Transverse colon (tissue), 4 donors: ENCODE results near the gene DSCAM. TPM values are rescaled to one million over a fixed set of nuclear protein-coding genes. Genes with fewer than 3 reads are reported as not detected.
"Not testable (repeated sequence)": the region's sequence is repeated elsewhere in the genome, so short reads cannot be mapped to it uniquely, and the experiment has no call there.

Experiments
- DNase-seq: peaks from one replicate; pipeline ENCODE4 v3.0.0-alpha.2; 2019
- H3K27ac ChIP-seq, 4 donors: fragments of 200-600 bp; sonication (generic); 2 replicates each; pipeline ENCODE4 v1.5.1; 2016 to 2018; ENCODE audit warnings: inconsistent platforms in 4 of 4
- H3K27me3 ChIP-seq: fragments of 200-600 bp; sonication (generic); 2 replicates; pipeline ENCODE4 v1.5.1; 2017; ENCODE audit warnings: inconsistent platforms
- H3K36me3 ChIP-seq, 4 donors: fragments of 200-600 bp; sonication (generic); 2 replicates each; pipeline ENCODE4 v1.5.1; 2017 to 2019; ENCODE audit warnings: inconsistent platforms in 4 of 4
- H3K4me1 ChIP-seq, 4 donors: fragments of 200-600 bp; sonication (generic); 2 replicates each; pipeline ENCODE4 v1.5.1; 2017 to 2020; ENCODE audit warnings: inconsistent platforms in 4 of 4
- H3K4me3 ChIP-seq, 4 donors: fragments of 200-600 bp; sonication (generic); 1 replicate in 1 of 4; 2 replicates in 3 of 4; pipeline versions ENCODE4 v1.5.1 to v1.6.1; 2017 to 2019; ENCODE audit warnings: inconsistent platforms in 4 of 4
- H3K9me3 ChIP-seq, 2 donors: fragments of 200-600 bp; sonication (generic); 2 replicates each; pipeline ENCODE4 v1.5.1; 2017 to 2019; ENCODE audit warnings: inconsistent platforms in 2 of 2
- EP300 ChIP-seq: sonication (generic); formaldehyde crosslinking; IDR thresholded peaks from one replicate; pipeline ENCODE4 v1.6.1; 2017; ENCODE audit warnings: antibody characterized with exemption, low read depth
- POLR2A ChIP-seq: fragments of 450-650 bp; IDR thresholded peaks from one replicate; pipeline ENCODE4 v1.6.1; 2016; ENCODE audit warnings: antibody characterized with exemption, mild to moderate bottlenecking, moderate library complexity
- POLR2AphosphoS5 ChIP-seq, 3 donors: sonication (generic); formaldehyde crosslinking; IDR thresholded peaks; one replicate each; pipeline ENCODE4 v1.6.1; 2016; ENCODE audit warnings: antibody characterized with exemption in 3 of 3
- WGBS, 2 donors: methylation state at CpG; one replicate each; pipeline ENCODE4 v1.1.5; 2018; ENCODE audit warnings: low coverage in 1 of 2; 5-methylcytosine and 5-hydroxymethylcytosine counted together
- in situ Hi-C, 4 donors: fragments of 200-750 bp; cut with MboI; loops; one replicate each; pipeline versions ENCODE4 v1.15.0 to v1.15.1; 2017; ENCODE audit warnings: low sequenced_read_pairs in 3 of 4, low pct_ligation_motif_present in 1 of 4, low pct_unique_long_range_greater_than_20kb in 1 of 4
- intact Hi-C: fragments of 100-400 bp; cut with DNase I; formaldehyde crosslinking; loops from one replicate; pipeline ENCODE4 v1.15.1; 2023; ENCODE audit warnings: low total_unique reads
- total RNA-seq, 4 donors: library from RNA; depleted of rRNA; stranded (reverse); fragments of >200 nt; gene quantifications; one replicate each; pipeline ENCODE4 v1.1.0, GENCODE V29; 2016
- TF ChIP-seq, protein P1 (sequence below), 5 experiments: fragments of 200-600 bp in 3 of 5; fragments of 450-650 bp in 2 of 5; sonication (generic) in 3 of 5; IDR thresholded peaks; 1 replicate in 2 of 5; 2 replicates in 3 of 5; pipeline ENCODE4 v1.5.1; 2016 to 2017; ENCODE audit warnings: antibody characterized with exemption in 5 of 5, inconsistent platforms in 3 of 5, mild to moderate bottlenecking in 2 of 5, moderate library complexity in 1 of 5

DSCAM gene
- total RNA-seq, 4 donors from 2014 or later: 0.16 TPM; not detected in 3

DNA sequence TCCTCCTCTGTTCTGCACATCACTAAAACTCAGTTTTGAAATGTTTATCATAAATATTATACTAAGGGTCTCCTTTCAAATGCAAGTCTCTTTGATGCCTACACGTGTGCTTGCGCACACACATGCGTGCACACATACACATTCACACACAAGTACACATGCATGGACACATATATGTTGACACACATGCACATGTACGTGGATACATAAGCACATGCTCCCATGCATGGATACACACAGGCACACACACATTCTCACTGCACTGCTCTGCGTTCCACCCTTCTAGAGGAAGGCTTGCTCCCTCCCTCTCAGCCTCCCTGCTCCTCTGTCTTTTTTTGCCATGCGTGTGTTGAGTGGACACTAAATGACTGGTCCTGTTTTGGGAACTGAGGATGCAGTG, 817.1 kb downstream of the DSCAM start:
- in situ Hi-C loops (no loop called here), intact Hi-C loops (no loop called here)
- Histone ChIP-seq H3K4me1 (no peaks in the 10 kb centered on the region), H3K9me3 (no peaks in the 10 kb centered on the region), H3K27me3 (no peaks in the 10 kb centered on the region), H3K27ac (no peak overlapping the region), H3K4me3 (no peak overlapping the region), H3K36me3 (no peaks in the 10 kb centered on the region)
- WGBS, 2 donors: 94 to 95% methylated on average over 4 to 6 of the region's 6 CpGs
- no peak for TF ChIP-seq EP300
- no peak for DNase-seq

DNA sequence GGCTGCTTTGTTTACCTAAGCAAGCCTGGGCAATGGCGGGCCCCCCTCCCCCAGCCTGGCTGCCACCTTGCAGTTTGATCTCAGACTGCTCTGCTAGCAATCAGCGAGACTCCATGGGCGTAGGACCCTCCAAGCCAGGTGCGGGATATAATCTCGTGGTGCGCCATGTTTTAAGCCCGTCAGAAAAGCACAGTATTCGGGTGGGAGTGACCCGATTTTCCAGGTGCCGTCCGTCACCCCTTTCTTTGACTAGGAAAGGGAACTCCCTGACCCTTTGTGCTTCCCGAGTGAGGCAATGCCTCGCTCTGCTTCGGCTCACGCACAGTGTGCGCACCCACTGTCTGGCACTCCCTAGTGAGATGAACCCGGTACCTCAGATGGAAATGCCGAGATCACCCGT, 818.6 kb downstream of the DSCAM start:
- H3K4me1 ChIP-seq, DNase-seq, H3K27ac ChIP-seq, H3K9me3 ChIP-seq, H3K4me3 ChIP-seq, in situ Hi-C loops, H3K27me3 ChIP-seq, intact Hi-C loops, H3K36me3 ChIP-seq: not testable (repeated sequence)
- 81% methylated on average over 19 of the region's 19 CpGs; no CpG with 5 or more reads in 1 of the 2 donors for WGBS, 2 donors

DNA sequence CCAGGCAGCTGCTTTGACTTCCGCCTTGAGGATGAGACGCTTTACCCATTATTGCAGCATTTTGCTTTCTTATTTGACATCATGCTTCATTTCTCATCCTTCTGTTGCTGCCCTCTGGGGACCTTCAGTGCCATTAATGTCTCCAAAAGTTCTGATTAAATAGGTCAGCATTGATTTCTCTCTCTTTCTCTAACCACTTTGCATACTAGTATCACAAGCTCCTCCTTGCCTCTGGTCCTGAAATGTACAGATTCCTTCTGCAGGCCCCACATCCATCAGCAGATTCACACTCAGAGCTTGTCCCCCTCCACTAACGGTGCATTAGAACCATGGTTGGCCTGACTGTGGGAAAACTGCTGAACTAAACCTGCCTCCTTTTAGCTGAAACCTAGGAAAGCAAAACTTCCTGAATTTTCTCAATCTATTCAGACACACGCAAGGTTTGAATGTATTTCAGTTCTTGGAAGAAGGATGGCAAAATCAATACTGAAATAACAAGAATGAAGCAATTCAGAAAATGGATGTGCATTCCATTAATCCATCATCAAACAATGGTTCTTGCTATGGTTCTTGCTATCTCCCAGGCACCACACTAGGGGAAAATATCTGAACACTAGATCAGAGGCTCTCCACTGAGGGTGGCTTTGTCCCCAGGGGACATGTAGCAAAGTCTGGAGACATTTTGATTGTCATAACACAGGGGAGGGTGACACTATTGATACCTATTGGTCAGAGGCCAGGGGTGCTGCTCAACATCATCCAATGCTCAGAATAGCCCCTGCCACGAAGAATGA, 825.2 kb downstream of the DSCAM start:
- H3K36me3 ChIP-seq: no peaks in the 10 kb centered on the region
- WGBS, 2 donors: 64 to 85% methylated on average over 3 to 5 of the region's 5 CpGs
- H3K27me3 ChIP-seq: no peaks in the 10 kb centered on the region
- in situ Hi-C loops (no loop called here), intact Hi-C loops (no loop called here)
- no peaks in the 10 kb centered on the region for H3K9me3 ChIP-seq
- TF ChIP-seq POLR2AphosphoS5 (IDR thresholded peaks at IDR 0.05) (no peak), EP300 (no peak), POLR2A (no peak)
- TF ChIP-seq, protein P1, sequence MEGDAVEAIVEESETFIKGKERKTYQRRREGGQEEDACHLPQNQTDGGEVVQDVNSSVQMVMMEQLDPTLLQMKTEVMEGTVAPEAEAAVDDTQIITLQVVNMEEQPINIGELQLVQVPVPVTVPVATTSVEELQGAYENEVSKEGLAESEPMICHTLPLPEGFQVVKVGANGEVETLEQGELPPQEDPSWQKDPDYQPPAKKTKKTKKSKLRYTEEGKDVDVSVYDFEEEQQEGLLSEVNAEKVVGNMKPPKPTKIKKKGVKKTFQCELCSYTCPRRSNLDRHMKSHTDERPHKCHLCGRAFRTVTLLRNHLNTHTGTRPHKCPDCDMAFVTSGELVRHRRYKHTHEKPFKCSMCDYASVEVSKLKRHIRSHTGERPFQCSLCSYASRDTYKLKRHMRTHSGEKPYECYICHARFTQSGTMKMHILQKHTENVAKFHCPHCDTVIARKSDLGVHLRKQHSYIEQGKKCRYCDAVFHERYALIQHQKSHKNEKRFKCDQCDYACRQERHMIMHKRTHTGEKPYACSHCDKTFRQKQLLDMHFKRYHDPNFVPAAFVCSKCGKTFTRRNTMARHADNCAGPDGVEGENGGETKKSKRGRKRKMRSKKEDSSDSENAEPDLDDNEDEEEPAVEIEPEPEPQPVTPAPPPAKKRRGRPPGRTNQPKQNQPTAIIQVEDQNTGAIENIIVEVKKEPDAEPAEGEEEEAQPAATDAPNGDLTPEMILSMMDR (IDR thresholded peaks at IDR 0.05): no peak
- H3K4me3 ChIP-seq: no peak overlapping the region
- H3K4me1 ChIP-seq: no peaks in the 10 kb centered on the region
- no peak for DNase-seq
- no peak overlapping the region for H3K27ac ChIP-seq

DNA sequence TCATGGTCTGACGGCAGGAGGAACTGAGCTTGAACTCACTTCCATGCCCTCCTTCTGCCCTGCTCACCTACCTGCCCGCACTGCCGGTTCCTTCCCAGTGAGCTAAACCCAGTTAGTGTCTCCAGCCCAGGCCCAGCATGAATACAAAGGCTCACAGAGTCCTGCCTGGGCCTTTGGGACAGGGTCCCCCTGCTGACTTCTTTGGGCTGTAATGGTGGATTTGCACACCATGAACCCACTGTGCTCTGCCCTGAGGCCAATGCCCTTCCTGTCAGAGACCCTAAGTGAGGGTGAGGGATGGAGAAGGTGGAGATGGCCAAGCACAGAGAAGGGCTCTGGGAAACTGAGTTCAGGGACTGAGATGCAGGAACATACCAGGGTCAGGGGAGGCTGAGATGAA, 826.3 kb downstream of the DSCAM start:
- no peak overlapping the region for H3K4me3 ChIP-seq
- no peak for DNase-seq
- WGBS, 2 donors: 85% methylated on average over 3 of the region's 3 CpGs; no CpG with 5 or more reads in 1 of the 2 donors
- no peaks in the 10 kb centered on the region for H3K27me3 ChIP-seq
- in situ Hi-C loops: no loop called here
- no peaks in the 10 kb centered on the region for H3K36me3 ChIP-seq
- intact Hi-C loops: no loop called here
- no peak overlapping the region for H3K27ac ChIP-seq
- TF ChIP-seq, protein P1 (IDR thresholded peaks at IDR 0.05): no peak
- TF ChIP-seq POLR2A (no peak), EP300 (no peak), POLR2AphosphoS5 (IDR thresholded peaks at IDR 0.05) (no peak)
- H3K9me3 ChIP-seq: no peaks in the 10 kb centered on the region
- H3K4me1 ChIP-seq: no peaks in the 10 kb centered on the region

DNA sequence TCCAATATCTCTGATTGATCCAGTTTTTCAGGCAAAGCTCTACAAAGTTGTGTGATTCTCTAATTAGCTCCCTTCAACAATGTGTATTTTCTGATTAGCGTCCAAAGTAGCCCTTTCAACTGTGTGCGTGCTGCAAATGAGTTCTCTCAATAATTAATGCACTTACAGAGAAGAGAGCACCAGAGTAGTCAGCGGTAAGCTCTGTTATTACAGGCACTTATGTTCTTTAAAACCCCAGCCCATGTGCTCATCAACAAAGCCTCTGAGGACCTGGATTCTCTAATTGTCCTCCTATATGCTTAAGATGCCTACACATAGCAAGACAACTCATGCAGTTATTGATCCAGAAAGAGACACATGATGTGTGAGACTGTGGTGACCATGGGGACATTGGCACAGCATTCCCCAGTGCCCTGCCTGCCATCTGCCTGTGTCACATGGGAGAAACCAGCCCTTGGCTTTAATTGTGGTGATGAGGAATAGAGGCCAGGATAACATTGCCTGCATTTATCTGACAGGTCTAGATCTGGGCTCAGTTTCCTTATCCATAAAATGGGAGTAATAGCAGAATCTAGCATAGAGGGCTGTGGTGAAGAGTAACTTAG, 828.0 kb downstream of the DSCAM start:
- in situ Hi-C loops (no loop called here), intact Hi-C loops (no loop called here)
- 80 to 84% methylated on average over 1 to 3 of the region's 3 CpGs for WGBS, 2 donors
- H3K27me3 ChIP-seq: no peaks in the 10 kb centered on the region
- no peak overlapping the region for H3K27ac ChIP-seq
- no peaks in the 10 kb centered on the region for H3K9me3 ChIP-seq
- no peak for DNase-seq
- no peak overlapping the region for H3K4me3 ChIP-seq
- no peaks in the 10 kb centered on the region for H3K4me1 ChIP-seq
- TF ChIP-seq, protein P1 (IDR thresholded peaks at IDR 0.05): no peak
- TF ChIP-seq POLR2AphosphoS5 (IDR thresholded peaks at IDR 0.05): no peak
- TF ChIP-seq POLR2A: no peak
- TF ChIP-seq EP300: no peak
- no peaks in the 10 kb centered on the region for H3K36me3 ChIP-seq
